Mammary epithelial cell (primary cell): ENCODE measurements around the gene TRAPPC14.

Experiments
- CTCF ChIP-seq, 2 donors: IDR thresholded peaks in 1 of 2; conservative IDR thresholded peaks in 1 of 2; 2 replicates each; pipeline ENCODE4 v1.5.1; 2011 to 2012; ENCODE audit warnings: inconsistent platforms in 2 of 2, low read length in 2 of 2, mild to moderate bottlenecking in 2 of 2, control low read depth in 1 of 2, low read depth in 1 of 2; ENCODE audit not compliant: insufficient read depth in 1 of 2; ENCODE audit errors: extremely low read depth in 1 of 2
- EZH2 ChIP-seq: IDR thresholded peaks from 2 replicates; pipeline ENCODE4 v1.6.1; 2012; ENCODE audit warnings: low read length, inconsistent platforms, borderline replicate concordance

- TF ChIP-seq CTCF (conservative IDR thresholded peaks at IDR 0.05 in 1 of 2, IDR thresholded peaks at IDR 0.05 in 1 of 2; ENCODE audit: extremely low read depth in 1 of 2, insufficient read depth in 1 of 2, low read depth in 1 of 2, low read length in 2 of 2) (no peak), EZH2 (no peak)
Measured at GRCh38 chr7:100137851-100138760, 20.4 kb downstream of the TRAPPC14 start.
